HFF-Myc (cell line): ENCODE results near the gene OR2T8.

Experiments used
- DNase-seq: peaks from one replicate; pipeline ENCODE4 v3.0.0-alpha.2; 2011; ENCODE audit warnings: low read depth; ENCODE audit errors: extremely low read depth
- H3K4me3 ChIP-seq: replicated peaks from 2 replicates; pipeline ENCODE4 v1.5.1; 2011; ENCODE audit warnings: low read depth, mild to moderate bottlenecking, control low read depth, low read length
- TF ChIP-seq, protein P1 (sequence below): IDR thresholded peaks from 2 replicates; pipeline ENCODE4 v1.5.1; 2012; ENCODE audit warnings: mild to moderate bottlenecking, low read depth, low read length, control low read depth; ENCODE audit errors: missing control alignments

OR2T8 gene

GRCh38 chr1:247942624-247943023 lies 22.6 kb downstream of the OR2T8 start:
- TF ChIP-seq, protein P1, sequence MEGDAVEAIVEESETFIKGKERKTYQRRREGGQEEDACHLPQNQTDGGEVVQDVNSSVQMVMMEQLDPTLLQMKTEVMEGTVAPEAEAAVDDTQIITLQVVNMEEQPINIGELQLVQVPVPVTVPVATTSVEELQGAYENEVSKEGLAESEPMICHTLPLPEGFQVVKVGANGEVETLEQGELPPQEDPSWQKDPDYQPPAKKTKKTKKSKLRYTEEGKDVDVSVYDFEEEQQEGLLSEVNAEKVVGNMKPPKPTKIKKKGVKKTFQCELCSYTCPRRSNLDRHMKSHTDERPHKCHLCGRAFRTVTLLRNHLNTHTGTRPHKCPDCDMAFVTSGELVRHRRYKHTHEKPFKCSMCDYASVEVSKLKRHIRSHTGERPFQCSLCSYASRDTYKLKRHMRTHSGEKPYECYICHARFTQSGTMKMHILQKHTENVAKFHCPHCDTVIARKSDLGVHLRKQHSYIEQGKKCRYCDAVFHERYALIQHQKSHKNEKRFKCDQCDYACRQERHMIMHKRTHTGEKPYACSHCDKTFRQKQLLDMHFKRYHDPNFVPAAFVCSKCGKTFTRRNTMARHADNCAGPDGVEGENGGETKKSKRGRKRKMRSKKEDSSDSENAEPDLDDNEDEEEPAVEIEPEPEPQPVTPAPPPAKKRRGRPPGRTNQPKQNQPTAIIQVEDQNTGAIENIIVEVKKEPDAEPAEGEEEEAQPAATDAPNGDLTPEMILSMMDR, result no peak
- H3K4me3 ChIP-seq, result no peak overlapping the region
- DNase-seq, result no peak

- DNase-seq, result no peak
- TF ChIP-seq, protein P1, result no peak
- H3K4me3 ChIP-seq, result no peak within 1 kb of the TSS
Observed at GRCh38 chr1:247948558-247948957, 28.5 kb downstream of the OR2T8 start, which contains the start of gene OR2L8. OR2L8 (plus strand) TSS chr1:247948858; CDS start chr1:247948858, 0 bp downstream.

DNA sequence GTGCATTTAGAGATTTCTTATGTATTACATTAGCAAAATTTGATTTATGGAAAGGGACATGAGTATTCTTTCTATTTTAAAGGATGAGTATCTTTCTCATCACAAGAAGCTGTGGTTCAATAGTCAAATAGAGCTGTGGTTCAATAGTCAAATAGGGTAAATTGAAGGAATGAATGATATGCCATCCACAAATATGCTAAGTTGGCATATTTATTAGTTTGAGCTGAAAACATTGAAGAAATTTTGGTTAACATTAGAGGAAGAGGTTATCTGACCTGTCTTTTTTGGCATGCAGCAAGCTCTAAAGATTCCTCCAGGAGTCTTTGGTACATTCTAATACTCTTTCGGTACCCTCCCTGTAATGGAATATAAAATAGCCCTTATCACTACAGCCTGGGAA lies 33.4 kb downstream of the OR2T8 start:
- DNase-seq, result no peak
- H3K4me3 ChIP-seq, result no peak overlapping the region
- TF ChIP-seq, protein P1, result no peak

DNA sequence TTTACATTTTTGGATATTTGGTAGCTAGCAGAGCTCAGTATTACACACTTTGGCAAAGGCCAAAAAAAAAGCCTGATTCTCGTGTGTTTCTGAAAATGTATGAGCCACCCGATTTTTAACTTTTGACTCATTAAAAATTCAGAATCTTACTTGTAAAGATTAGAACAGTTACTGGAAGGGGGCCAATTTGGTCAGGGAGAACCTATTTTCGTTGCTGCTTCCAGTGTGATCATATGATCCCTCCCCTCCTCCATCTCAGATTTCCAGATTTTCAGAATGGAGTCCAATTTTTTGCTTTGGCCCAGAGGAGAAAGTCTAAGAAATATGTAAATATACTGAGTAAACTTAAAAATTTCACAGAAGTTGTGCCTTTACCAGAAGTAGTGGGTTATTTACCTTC lies 41.7 kb downstream of the OR2T8 start:
- H3K4me3 ChIP-seq, result no peak overlapping the region
- no peak for DNase-seq
- TF ChIP-seq, protein P1, result no peak

DNA sequence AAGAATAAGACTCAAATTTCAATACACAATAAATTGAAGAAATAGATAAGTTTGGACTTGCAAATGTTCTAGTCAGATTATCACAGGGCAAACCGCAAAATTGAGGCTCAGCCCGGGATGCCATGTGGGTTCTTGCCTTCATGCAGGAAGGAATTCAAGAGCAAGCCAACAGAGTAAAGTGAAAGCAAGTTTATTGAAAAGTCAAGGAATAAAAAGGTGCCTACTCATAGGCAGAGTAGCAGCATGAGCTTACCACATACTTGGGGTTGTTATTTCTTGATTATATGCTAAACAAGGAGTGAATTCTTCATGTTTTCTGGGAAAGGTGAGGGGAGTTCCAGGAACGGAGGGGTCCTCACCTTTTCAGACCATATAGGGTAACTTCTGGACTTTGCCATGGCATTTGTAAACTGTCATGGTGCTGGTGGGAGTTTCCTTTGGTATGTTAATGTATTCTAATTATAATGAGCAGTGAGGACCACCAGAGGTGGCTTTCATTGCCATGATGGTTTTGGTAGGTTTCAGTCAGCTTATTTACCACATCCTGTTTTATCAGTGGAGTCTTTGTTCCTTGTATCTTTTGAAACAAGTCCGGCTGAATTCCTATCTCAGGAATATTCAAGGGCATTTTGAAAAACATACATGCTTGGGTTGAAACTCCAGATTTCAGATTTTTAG lies 43.0 kb downstream of the OR2T8 start:
- TF ChIP-seq, protein P1, result no peak
- DNase-seq, result no peak
- no peak overlapping the region for H3K4me3 ChIP-seq

DNA sequence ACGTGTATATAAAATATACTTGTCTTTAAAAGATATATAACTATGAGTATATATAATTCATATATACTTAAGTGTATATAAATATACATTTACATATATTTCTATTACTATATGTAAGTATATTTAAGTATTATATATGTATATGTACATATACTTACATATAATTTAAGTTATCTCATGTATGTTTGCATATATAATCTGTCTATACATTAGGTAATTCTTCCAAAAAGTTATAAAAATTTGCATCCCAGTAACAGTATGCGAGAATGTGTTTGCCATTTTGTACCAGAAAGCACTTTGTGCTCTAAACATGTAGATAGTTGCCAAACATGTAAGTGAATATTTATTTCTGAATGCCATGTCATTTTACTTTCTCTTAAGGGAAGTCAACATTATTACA lies 44.9 kb downstream of the OR2T8 start, which contains the start of gene OR2AK2:
TSS of gene OR2AK2 (plus strand) at position 301 of the 400 bp plus-strand sequence. CDS start 144 bp downstream, outside the sequence.
- DNase-seq, result no peak
- H3K4me3 ChIP-seq, result no peak within 1 kb of the TSS
- TF ChIP-seq, protein P1, result no peak
